Esophagus muscularis mucosa (tissue), 4 donors: ENCODE measurements around the gene PADI6.
A peak's percentile ranks its signal among the peaks of the same experiment; 100 is the strongest.

Experiments
- EP300 ChIP-seq: sonication (generic); formaldehyde crosslinking; IDR thresholded peaks from one replicate; pipeline ENCODE4 v1.6.1; 2017; ENCODE audit warnings: antibody characterized with exemption
- POLR2A ChIP-seq: fragments of 450-650 bp; IDR thresholded peaks from one replicate; pipeline ENCODE4 v1.6.1; 2017; ENCODE audit warnings: antibody characterized with exemption, moderate library complexity, mild to moderate bottlenecking, low read depth
- POLR2AphosphoS5 ChIP-seq, 2 donors: sonication (generic); formaldehyde crosslinking; IDR thresholded peaks; one replicate each; pipeline ENCODE4 v1.6.1; 2017; ENCODE audit warnings: antibody characterized with exemption in 2 of 2
- TF ChIP-seq, protein P1 (sequence below), 3 experiments: fragments of 200-600 bp in 2 of 3; fragments of 450-650 bp in 1 of 3; sonication (generic) in 2 of 3; IDR thresholded peaks; one replicate each; pipeline ENCODE4 v1.5.1; 2017 to 2019; ENCODE audit warnings: antibody characterized with exemption in 3 of 3, mild to moderate bottlenecking in 2 of 3, moderate library complexity in 1 of 3

DNA sequence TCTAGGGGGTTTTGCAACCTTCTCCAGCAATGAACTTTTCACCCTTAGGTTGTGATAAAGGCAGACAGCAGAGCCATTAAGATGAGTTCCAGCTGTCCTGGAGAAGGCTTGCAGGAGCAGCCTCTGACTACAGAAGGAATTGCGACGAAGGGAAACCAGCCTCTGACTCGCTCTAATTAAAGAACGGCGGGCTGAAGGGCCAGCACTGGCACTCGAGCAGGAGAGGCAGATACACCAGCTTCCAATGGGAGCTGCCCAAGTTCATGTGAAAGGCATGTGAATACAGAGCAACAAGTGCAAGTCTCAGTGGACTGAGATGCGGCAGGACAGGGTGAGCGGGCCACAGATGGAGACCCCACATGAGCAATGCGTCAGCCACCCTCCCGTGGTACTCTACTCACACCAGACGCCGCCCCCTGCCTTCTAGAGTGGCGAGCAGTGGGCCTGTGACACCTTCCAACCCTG, 51.8 kb downstream of the PADI6 start:
- TF ChIP-seq, protein P1, sequence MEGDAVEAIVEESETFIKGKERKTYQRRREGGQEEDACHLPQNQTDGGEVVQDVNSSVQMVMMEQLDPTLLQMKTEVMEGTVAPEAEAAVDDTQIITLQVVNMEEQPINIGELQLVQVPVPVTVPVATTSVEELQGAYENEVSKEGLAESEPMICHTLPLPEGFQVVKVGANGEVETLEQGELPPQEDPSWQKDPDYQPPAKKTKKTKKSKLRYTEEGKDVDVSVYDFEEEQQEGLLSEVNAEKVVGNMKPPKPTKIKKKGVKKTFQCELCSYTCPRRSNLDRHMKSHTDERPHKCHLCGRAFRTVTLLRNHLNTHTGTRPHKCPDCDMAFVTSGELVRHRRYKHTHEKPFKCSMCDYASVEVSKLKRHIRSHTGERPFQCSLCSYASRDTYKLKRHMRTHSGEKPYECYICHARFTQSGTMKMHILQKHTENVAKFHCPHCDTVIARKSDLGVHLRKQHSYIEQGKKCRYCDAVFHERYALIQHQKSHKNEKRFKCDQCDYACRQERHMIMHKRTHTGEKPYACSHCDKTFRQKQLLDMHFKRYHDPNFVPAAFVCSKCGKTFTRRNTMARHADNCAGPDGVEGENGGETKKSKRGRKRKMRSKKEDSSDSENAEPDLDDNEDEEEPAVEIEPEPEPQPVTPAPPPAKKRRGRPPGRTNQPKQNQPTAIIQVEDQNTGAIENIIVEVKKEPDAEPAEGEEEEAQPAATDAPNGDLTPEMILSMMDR (IDR thresholded peaks at IDR 0.05): no peak
- TF ChIP-seq POLR2A (no peak), POLR2AphosphoS5 (IDR thresholded peaks at IDR 0.05) (peak; percentile 44 to 57), EP300 (no peak)
